ENCODE results near the gene GRB2. TPM values are rescaled to one million over a fixed set of nuclear protein-coding genes. Genes with fewer than 3 reads are reported as not detected.

Gene GRB2
- total and polyA plus RNA-seq, 10 of the 15 experiments (the other 5 are each of a cell fraction or from before 2014, with no cell fraction given), result 113 to 268 (median 158) TPM

DNA sequence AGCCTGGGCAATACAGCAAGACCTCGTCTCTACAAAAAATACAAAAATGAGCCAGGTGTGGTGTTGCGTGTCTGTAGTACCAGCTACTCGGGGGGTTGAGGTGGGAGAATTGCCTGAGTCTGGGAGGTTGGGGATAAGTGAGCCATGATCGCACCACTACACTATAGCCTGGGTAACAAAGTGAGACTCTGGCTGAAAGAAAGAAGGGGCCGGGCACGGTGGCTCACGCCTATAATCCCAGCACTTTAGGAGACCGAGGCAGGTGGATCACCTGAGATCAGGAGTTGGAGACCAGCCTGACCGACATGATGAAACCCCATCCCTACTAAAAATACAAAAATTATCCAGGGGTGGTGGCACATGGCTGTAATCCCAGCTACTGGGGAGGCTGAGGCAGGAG, 10.5 kb upstream of the GRB2 start (continued):
- TF ChIP-seq, protein P1, sequence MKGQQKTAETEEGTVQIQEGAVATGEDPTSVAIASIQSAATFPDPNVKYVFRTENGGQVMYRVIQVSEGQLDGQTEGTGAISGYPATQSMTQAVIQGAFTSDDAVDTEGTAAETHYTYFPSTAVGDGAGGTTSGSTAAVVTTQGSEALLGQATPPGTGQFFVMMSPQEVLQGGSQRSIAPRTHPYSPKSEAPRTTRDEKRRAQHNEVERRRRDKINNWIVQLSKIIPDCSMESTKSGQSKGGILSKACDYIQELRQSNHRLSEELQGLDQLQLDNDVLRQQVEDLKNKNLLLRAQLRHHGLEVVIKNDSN (IDR thresholded peaks at IDR 0.05; ENCODE audit: borderline replicate concordance, extremely low read length, insufficient read depth, low read depth, low read length), result no peak
- no peak for TF ChIP-seq NFXL1 (IDR thresholded peaks at IDR 0.05; ENCODE audit: borderline replicate concordance)
- TF ChIP-seq, protein P2, sequence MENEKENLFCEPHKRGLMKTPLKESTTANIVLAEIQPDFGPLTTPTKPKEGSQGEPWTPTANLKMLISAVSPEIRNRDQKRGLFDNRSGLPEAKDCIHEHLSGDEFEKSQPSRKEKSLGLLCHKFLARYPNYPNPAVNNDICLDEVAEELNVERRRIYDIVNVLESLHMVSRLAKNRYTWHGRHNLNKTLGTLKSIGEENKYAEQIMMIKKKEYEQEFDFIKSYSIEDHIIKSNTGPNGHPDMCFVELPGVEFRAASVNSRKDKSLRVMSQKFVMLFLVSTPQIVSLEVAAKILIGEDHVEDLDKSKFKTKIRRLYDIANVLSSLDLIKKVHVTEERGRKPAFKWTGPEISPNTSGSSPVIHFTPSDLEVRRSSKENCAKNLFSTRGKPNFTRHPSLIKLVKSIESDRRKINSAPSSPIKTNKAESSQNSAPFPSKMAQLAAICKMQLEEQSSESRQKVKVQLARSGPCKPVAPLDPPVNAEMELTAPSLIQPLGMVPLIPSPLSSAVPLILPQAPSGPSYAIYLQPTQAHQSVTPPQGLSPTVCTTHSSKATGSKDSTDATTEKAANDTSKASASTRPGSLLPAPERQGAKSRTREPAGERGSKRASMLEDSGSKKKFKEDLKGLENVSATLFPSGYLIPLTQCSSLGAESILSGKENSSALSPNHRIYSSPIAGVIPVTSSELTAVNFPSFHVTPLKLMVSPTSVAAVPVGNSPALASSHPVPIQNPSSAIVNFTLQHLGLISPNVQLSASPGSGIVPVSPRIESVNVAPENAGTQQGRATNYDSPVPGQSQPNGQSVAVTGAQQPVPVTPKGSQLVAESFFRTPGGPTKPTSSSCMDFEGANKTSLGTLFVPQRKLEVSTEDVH (IDR thresholded peaks at IDR 0.05; ENCODE audit: low read depth, partially characterized antibody), result no peak

DNA sequence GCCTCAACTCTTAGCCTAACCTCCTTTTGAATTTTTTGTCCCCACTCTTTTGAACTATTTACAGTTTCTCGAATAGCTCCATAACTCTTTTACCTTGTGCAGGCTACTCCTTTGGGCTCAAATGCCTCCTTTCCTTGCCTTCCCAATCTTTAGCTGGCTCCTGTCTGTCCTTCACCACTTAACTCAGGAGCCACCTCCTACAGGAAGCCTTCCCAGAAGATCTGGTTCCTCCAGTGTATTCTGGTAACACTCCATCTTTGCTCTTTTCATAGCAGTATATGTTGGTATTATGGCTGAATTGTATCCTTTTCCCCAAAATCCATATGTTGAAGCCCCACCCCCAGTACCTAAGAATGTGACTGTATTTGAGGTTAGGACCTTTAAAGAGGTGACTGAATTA, 9.0 kb upstream of the GRB2 start:
- DNase-seq (ENCODE audit: low read depth, low spot score) (no peak), ATAC-seq (no peak), FAIRE-seq (no peak)
- Histone ChIP-seq H3K4me2 (ENCODE audit: control insufficient read depth, insufficient read depth) (no peak overlapping the region), H3K79me2 (ENCODE audit: control insufficient read depth, insufficient read depth, low read length) (no peaks in the 10 kb centered on the region), H3K9me3 (replicated peaks; ENCODE audit: control insufficient read depth, insufficient read depth, low read length) (no peaks in the 10 kb centered on the region), H3K4me3 (no peak overlapping the region), H4K20me1 (ENCODE audit: control insufficient read depth, insufficient read depth) (no peaks in the 10 kb centered on the region), H3K4me1 (ENCODE audit: control insufficient read depth, insufficient read depth, low read length) (peaks cover 7% of the 10 kb centered on the region; the same call in 1 of the 2 replicates), H3K27ac (ENCODE audit: control insufficient read depth, insufficient read depth) (no peak overlapping the region), H3K27me3 (replicated peaks in 1 of 2; ENCODE audit: control insufficient read depth in 2 of 2, insufficient read depth in 2 of 2, low read length in 1 of 2) (no peaks in the 10 kb centered on the region), H2AFZ (ENCODE audit: control insufficient read depth, low read depth, low read length) (no peak overlapping the region), H3K36me3 (ENCODE audit: control insufficient read depth in 2 of 2, insufficient read depth in 2 of 2, low read length in 1 of 2) (no peaks in the 10 kb centered on the region), H3K9ac (ENCODE audit: control insufficient read depth, insufficient read depth, low read length) (no peak overlapping the region)
- CTCF ChIA-PET, result interaction anchor here (1.1 to 2.1 kb wide), 3 partner anchors 14 to 301 kb away, joined by 3 to 7 read pairs (median 5); no protein-coding TSS in a partner anchor
- in situ Hi-C loops (cut with MboI), result loop anchor here (5.0 kb wide), 3 partner anchors 142 to 447 kb away; partner anchors contain the start of gene MIF4GD
- 15% methylated on average over 1 of the region's 1 CpG for WGBS (ENCODE audit: insufficient coverage, insufficient replicate concordance, low lambda C conversion rate, missing lambda C conversion rate)
- RAD21 ChIA-PET (ENCODE audit: unreplicated experiment), result interaction anchor here (0.7 to 1.2 kb wide), 3 partner anchors 125 to 453 kb away, joined by 3 to 6 read pairs (median 3); partner anchors contain the start of genes MIF4GD and SLC25A19
- POLR2A ChIA-PET, result interaction anchor here (0.5 to 1.2 kb wide), 5 partner anchors 47 to 312 kb away, joined by 3 to 5 read pairs (median 3); partner anchors contain the start of gene SLC25A19
- no TSS peak for BruUV-seq (replicated peaks)
- no peak for TF ChIP-seq ZNF622 (IDR thresholded peaks at IDR 0.05)
- SMC1A ChIA-PET (ENCODE audit: uncharacterized antibody, unreplicated experiment), result interaction anchor here (0.7 to 3.0 kb wide), 5 partner anchors 34 to 431 kb away, joined by 3 to 14 read pairs (median 3); partner anchors contain the start of genes TMEM94 and TSEN54
- intact Hi-C loops (cut with micrococcal nuclease; ENCODE audit: unreplicated experiment), result loop anchor here (5.0 to 10.0 kb wide), 2 partner anchors 302 to 450 kb away; no protein-coding TSS in a partner anchor

All from GM12878 (cell line).